DMS79 treated with DMSO at 0.1 percent for 48 hours (cell line): ENCODE data around the gene METTL6.
"Not testable (repeated sequence)": the region's sequence is repeated elsewhere in the genome, so short reads cannot be mapped to it uniquely, and the experiment has no call there.

ENCODE experiments used
- DNase-seq: peaks from one replicate; lab custom pipeline; 2025; lab: John Stamatoyannopoulos, UW

The METTL6 gene

DNA sequence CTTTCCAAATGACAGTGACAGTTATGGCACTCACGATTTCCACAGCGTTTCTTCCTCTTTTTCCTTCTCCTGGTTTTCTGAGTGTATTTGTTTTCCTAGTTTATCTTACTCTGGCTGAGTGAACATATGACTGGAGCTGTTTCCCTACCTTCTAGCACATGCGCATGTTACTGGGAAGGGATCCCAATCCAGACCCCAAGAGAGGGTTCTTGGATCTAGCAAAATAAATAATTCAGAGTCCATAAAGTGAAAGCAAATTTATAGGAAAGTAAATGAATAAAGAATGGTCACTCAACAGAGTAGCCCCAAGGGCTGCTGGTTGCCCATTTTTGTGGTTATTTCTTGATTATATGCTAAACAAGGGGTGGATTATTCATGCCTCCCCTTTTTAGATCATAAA lies 23.8 kb downstream of the METTL6 start:
- DNase-seq = no peak

DNA sequence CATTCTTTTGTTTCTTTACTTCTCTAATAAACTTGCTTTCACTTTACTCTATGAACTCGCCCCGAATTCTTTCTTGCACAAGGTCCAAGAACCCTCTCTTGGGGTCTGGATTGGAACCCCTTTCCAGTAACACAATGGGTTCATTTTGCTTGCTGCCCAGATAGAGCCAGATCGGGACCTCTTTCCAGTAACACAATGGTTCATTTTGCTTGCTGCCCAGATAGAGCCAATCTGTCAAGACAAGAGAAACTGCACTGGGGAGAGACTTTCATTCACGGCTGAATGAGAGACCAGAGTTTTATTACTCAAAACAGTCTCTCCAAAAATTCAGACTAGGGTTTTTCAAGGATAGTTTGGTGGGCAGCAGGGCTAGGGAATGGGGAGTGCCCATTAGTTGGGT lies 25.4 kb downstream of the METTL6 start:
- DNase-seq = no peak

DNA sequence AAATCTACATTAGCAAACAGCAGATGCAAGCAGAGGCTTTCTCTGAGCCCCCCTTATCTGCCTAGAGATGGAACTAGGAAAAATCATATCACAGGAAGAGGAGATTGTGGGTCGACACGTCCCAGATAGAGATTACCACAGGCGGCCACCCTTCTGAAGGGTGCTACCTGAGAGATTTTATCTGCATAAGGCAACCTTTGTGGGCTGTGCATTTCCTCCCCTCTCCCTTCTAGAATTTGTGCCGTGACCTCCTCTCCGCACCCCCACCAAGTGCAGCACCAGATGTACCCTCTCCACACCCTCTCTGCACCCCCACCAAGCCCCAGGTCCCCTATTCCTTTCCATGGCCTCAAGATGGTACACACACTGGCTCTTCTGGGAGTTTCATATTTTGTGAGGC lies 27.4 kb downstream of the METTL6 start:
- no peak for DNase-seq

DNA sequence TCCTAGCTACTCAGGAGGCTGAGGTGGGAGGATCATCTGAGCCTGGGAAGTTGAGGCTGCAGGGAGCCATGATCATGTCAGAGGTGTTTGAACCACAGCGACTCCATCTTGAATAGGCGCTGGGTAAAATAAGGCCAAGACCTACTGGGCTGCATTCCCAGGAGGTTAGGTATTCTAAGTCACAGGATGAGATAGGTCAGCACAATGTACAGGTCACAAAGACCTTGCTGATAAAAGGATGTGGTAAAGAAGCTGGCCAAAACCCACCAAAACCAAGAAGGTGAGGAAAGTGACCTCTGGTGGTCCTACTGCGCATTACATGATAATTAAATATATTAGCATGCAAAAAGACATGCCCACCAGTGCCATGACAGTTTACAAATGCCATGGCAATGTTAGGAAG lies 28.6 kb downstream of the METTL6 start:
- DNase-seq = not testable (repeated sequence)

DNA sequence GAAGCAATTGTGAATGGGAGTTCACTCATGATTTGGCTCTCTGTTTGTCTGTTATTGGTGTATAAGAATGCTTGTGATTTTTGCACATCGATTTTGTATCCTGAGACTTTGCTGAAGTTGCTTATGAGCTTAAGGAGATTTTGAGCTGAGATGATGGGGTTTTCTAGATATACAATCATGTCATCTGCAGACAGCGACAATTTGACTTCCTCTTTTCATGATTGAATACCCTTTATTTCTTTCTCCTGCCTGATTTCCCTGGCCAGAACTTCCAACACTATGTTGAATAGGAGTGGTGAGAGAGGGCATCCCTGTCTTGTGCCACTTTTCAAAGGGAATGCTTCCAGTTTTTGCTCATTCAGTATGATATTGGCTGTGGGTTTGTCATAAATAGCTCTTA lies 34.1 kb downstream of the METTL6 start:
- DNase-seq = not testable (repeated sequence)

DNA sequence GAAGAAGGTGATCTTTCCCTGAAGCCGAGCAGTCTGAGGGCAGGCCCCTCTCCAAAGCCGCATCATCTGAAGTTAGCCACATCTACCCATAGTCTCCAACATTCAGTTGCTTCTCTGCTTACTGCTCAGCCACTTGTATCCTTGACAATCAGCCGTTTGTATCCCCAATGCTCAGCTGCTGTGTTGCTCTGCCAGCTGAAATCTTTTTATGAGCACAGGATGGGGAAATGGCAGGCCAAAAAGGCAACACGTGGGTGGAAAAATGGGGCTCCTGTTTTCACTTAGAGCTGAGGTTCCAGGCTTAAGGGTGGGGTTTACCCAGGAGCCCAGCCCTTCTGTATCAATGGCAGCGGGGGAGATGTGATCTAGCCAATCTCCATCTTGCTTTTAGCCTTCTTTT lies 36.3 kb downstream of the METTL6 start:
- no peak for DNase-seq

DNA sequence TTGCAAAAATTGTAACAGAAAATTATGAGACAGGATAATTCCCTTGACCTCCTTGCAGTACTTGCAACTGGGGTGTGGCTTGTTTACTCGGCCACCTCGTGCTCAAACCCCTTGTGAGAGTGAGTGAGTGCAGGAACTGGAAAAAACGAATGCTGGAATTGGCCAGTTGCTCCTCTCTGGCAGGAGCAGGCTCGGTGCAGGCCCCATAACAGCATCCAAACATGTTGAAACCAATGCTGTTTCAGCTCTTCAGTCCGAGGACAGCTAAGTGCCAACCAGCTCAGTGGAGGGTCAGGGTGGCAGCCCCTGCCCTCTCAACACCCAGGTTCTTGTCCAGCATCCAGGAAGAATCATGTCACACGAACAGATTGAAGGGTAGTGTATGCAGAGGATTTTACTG lies 36.9 kb downstream of the METTL6 start:
- no peak for DNase-seq

DNA sequence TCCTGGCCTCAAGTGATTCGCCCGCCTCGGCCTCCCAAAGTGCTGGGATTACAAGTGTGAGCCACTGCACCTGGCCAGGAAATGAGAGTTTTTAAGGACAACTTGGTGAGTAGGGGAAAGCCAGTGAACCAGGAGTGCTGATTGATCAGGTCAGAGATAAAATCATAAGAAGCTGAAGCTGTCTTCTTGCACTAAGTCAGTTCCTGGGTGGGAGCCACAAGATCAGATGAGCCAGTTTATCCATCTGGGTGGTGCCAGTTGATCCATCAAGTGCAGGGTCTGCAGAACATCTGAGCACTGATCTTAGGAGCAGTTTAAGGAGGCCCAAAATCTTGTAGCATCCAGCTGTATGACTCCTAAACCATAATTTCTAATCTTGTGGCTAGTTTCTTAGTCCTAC lies 39.0 kb downstream of the METTL6 start:
- DNase-seq = not testable (repeated sequence)

DNA sequence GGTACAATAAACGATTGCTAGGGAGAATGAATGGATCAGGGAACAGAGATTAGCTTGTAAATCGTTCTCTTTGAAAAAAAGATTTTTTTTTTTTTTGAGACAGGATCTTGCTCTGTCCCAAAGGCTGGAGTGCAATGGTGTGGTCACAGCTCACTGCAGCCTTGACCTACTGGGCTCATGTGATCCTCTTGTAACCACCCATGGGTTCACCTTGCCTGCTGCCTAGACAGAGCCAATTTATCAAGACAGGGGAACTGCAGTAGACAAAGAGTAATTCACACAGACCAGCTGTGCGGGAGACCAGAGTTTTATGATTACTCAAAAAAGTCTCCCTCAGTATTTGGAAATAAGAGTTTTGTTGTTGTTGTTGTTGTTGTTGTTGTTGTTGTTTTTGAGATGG lies 39.6 kb downstream of the METTL6 start:
- DNase-seq = no peak

DNA sequence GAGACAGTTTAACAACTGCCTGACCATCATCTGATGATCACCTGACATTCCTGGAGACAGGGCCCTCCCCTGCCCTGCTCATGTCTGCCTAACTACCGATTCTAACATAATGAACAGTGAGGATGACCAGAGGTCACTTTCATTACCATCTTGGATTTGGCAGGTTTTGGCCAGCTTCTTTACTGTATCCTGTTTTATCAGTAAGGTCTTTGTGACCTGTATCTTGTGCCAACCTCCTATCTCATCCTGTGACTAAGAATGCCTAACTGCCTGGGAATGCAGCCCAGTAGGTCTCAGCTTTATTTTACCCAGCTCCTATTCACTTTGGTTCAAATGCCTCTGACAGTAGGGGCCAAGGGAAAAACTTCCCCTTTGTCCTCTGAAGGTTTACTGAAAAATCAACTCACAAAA lies 40.2 kb downstream of the METTL6 start:
- DNase-seq = no peak

DNA sequence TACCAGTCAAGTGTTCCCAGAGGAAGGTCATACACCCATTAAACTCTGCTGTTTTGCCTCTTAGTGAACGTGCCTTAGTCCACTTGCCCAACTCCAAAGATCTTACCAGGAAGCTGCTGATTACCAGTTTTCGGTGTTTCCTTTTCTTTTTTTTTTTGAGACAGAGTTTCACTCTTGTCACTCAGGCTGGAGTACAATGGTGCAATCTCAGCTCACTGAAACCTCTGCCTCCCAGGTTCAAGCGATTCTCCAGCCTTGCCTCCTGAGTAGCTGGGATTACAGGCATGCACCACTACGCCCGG lies 40.7 kb downstream of the METTL6 start:
- DNase-seq = not testable (repeated sequence)

DNA sequence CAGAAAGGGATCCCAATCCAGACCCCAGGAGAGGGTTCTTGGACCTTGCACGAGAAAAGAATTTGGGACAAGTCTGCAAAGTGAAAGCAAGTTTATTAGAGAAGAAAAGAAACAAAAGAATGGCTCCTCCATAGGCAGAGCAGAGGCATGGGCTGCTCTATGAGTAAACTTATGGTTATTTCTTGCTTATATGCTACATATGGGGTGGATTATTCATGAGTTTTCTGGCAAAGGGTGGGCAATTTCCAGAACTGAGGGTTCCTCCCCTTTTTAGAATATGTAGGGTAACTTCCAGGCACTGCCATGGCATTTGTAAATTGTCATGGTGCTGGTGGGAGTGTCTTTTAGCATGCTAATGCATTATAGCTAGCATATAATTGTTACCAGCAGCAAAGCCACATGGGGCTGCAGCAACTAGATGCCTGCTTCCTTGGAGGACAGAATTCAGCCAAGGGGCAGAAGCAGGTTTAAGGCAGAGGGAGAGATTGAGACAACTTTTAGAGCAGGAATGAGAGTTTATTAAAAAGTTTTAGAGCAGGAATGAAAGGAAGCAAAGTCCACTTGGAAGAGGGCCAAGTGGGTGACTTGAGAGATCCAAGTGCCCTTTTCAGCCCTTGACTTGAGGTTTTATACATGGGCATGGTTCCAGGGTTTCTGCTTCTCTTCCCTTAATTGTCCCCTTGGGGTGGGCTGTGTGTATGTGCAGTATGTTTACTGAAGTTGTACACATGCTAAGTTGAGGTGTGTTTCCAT lies 41.3 kb downstream of the METTL6 start:
- DNase-seq = peak; percentile 84

DNA sequence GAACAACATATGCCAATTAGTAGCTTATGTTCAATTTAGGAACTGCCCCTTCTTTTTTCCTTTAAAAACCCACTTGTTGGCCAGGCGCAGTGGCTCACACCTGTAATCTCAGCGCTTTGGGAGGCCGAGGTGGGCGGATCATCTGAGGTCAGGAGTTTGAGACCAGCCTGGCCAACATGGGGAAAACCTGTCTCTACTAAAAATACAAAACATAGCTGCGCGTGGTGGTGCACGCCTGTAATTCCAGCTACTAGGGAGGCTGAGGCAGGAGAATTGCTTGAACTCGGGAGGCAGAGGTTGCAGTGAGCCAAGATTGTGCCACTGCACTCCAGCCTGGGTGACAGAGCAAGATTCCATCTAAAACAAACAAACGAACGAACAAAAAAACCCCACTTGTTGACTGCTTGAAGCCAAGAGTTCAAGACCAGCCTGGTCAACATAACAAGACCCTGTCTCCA lies 42.1 kb downstream of the METTL6 start:
- not testable (repeated sequence) for DNase-seq

DNA sequence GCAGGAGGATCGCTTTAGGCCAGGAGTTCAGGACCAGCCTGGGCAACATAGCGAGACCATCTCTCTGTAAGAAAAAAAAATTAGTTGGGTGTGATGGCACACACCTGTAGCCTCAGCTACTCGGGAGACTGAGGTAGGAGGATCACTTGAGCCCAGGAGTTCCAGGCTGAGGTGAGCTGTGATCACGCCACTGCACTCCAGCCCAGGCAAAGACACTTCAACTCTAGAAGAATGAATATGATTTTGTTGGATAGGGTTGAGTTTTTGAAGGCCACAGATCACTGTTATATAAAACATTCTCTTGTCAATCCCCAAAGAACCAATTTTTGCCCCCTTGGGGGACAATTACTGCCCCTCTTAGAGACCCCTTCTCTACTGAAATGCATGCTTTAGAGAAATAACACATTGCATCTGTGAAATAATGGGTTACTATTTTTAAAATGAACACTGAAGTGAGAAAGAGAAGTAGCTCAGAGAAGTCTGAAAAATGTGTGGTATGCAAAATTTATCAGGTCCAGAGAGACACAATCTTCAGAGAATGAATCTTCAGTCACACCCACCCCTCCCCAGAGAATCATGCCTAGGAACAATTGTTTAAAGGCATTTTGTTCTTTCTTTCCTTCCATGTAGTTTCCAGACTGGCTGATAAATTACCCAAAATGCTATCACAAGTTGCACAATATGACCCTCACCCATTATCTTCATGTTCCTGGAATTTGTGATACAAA lies 42.7 kb downstream of the METTL6 start:
- DNase-seq = no peak

DNA sequence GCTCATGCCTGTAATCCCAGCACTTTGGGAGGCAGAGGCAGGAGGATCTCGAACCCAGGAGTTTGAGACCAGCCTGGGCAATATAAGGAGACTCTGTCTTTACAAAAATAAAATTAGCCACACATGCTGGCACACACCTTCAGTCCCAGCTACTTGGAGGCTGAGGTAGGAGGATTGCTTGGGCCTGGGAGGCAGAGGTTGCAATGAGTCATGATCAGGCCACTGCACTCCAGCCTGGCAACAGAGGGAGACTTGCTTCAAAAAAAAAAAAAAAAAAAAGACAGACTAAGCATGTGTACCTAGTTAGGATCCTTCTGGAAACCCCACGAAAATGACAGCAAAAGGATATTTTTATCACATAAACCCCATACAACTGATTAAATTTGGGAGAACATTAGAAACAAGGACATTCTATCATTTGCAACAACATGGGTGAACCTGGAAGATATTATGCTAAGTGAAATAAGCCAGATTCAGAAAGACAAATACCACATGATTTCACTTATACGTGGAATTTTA lies 44.9 kb downstream of the METTL6 start:
- no peak for DNase-seq

DNA sequence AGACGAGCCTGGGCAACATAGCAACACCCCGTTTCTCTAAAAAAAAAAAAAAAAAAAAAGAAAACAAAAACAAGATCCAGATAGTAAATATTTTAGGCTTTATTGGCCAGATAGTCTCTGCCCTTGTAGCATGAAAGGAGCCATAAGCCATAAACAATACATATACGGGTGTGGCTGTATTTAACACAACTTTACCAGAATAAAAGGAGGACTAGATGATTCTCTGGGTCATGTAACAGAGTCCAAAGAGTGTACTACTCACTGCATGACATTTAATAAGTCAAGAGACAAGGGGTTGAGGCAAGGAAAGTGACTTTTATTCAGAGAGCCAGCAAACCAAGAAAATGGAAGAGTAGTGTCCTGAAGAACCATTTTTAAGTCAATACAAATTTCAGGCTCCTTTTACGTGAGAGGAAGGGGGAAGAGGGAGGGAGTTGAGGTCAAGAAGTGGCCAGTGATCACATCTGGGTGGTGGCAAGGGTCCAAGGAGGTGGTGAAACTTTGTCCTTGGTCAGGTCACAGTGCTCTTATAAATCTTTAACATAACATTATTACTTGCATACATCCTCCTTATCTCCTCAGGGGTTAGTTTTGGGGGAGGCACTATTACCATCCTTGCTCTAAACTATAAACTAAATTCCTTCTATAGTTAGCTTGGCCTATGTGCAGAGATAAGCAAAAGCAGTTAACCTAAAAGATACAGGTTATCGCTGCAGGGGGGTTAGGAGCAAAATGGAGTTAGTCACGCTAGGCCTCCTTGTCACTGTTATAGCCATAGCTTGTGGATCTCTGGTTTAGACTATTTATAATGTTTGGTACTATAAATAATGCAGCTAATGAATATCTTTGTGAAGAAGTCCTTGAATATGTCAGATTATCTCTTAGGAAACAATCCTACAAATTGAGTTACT lies 46.1 kb downstream of the METTL6 start:
- DNase-seq = no peak

DNA sequence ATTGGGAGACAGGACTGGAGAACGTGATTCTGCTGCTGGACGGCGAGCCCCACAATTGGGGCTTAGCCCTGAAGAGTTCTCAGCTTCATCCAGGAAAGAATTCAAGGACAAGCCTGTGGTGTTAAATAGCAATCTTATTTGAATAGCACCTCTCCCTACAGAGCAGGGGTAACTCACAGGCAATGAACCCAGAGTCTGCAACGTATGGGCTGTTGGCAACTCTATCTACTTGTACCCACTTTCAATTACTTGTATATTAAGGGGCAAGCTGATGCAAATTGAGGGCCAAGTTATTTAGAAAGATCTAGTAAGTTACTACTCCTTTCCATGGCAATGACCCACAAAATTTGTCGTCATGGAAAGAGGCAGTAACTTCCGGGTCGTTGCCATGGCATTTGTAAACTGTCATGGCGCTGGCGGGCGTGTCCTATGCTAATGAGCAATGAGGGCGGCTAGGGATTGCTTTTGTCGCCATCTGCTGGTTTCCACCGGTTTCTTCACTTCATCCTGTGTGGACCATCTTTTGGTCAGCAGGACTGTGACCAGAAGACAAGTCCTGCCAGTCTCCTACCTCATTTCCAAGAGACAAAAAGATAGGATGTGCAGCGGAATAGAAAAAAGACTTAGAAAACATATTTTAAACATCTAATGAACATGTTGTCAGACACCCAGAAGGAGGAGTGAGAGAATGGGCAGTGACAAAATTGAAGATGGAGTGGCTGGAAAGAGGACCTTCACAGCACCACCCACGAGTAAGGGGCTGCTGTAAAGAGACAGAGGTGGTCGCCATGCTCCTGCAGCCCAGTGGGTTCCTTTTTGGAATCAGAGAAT lies 49.2 kb downstream of the METTL6 start:
- no peak for DNase-seq

DNA sequence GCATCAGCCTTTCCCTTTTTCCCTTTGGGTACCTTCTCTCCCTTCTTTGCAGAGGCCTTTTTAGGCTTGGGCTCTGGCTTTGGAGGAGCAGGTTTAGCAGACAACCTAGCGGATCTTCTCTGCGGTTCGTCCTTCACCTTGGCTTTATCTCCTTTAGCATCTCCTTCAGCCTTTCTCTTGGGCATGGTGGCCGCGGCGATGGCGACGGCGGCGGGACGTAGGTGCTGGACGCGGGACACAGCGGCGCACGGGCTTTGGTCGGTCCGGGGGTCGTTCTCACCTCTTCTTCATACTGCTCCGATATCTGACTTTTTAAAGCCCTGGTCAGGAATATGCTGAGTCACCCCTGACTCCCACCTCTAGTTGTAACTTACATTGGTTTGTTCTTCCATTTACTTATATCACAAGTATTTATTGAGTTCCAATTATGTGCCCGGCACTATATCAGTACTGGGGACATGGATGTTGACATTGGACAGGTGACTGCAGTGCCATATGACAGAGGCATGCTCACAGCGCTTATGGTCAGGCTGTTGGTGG lies 51.8 kb downstream of the METTL6 start:
- DNase-seq = no peak

DNA sequence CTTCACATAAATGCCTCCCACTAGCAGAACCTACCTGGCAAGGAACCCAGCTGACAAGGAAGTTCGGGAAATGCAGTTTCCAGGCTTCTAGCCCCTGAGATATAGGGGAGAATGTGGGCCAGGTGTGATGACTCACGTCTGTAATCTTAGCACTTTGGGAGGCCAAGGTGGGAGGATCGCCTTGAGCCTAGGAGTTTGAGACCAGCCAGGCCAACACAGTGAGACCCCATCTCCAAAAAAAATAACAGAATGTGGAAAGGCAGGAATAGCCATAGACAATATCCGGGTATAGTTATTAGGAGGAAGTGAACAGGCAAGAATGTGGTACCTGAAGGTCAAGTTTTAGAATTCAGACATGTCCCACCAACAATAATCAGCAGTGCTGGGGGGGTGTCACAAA lies 54.4 kb downstream of the METTL6 start:
- no peak for DNase-seq

DNA sequence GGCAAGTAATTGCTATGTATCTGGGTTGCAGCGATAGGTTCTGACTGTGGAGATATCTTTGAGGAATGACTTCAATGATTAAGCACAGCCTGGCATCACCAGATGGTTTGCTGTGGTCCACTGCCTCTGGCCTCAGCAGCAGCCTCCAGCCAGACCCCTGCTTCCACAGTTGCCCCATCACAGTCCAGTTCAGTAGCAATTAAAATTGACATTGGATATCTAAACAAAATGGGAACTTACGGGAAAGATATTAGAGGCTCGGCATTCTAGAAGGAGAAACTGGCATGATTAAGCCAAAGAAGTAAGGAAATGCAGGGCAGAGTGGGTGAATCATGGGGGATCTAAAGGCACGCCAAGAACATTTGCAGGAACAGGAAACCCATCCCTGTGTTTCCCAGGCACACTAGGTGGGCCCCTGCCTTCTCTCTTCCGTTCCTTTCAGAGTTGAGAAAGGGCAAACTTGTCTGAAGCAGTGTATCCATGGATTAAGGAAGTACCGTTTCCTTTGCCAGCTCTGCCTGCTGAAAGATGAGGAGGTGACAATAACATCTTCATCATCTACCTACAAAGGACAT lies 58.7 kb downstream of the METTL6 start:
- no peak for DNase-seq

DNA sequence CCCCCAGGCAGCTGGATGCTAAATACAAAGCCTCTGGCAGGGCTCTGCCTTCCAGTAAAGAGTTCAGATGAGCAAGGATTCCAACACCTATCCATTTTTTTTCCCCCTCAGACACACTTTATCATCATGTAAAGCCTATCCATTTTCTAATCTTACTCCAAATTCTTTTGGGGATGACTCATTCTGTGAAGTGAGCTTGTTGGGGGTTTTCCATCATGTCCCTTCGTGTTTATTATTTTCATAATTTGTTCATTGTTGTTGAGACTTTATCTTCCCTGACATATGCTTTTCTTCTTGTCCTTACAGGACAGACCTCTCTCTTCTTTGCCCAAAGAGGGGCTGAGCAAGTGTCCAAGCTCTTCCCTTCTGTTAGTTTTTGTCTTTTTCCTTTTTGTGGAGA lies 60.3 kb downstream of the METTL6 start:
- no peak for DNase-seq
